NCI-H1048 (cell line): ENCODE measurements around the gene FAM240B.

Source experiments
- DNase-seq: peaks from one replicate; lab custom pipeline; 2025; lab: John Stamatoyannopoulos, UW

The FAM240B gene

DNA sequence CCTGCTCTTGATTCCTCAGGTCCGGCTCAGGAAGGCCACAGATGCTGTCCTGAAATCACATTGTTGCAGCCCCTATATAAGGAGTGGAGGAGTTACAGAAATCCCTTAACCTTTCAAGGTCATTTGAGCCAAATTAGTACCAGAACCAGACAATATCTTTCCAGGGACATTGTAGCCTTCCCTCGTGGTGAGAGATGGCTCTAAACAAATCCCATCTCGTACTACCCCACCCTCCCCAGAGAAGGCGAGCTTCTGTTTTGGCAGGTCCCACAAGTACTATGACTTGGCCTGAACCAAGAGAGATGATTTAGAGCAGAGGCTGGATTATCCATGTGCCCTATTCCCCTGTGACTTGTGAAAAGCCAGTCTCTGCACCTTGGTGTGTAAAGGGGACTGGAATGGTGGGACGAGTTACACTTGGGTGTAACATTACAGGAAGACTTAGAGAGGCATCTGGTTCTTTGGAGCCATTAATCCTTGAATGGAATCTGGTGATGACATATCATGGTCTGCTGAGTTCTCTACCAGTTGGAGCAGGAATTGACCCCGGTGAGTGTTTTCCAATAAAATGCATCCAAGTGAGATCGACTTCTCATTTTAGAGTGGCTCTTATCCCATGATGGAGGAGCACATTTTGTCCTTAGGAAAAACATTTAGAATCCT, at the start of gene FAM240B:
Gene FAM240B, minus strand, starts transcription at position 51 of the 663 bp plus-strand sequence. CDS start 16,134 bp downstream, outside the sequence.
- DNase-seq, result no peak

GRCh38 chr9:38768351-38768761, 48.4 kb upstream of the FAM240B start:
- DNase-seq, result no peak

- no peak for DNase-seq
Observed at GRCh38 chr9:38765101-38765500, 45.2 kb upstream of the FAM240B start.

- no peak for DNase-seq
Observed at GRCh38 chr9:38761999-38762398, 42.1 kb upstream of the FAM240B start.

GRCh38 chr9:38761339-38761738, 41.4 kb upstream of the FAM240B start:
- no peak for DNase-seq

DNA sequence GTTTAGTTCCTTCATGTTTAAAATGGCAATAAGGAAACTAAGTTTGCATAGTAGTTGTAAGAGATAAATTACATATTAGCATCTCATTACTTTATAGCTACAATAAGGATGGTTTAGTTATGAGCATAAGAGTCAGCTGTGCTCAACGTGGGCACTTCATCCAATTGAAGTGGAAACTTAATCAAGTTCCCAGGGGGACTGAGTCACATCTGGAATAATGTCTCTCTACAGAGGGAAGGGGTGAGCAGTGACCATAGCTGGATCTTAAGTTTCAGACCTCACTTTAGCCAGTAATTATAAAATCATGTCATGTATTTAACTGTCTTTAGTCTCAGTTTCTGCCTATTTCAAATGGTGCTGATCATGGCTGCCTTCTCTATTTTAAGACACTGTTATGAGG, 36.8 kb upstream of the FAM240B start:
- DNase-seq, result no peak

GRCh38 chr9:38747941-38748340, 28.0 kb upstream of the FAM240B start:
- DNase-seq, result no peak

- DNase-seq, result no peak
Observed at GRCh38 chr9:38747067-38747466, 27.1 kb upstream of the FAM240B start.

DNA sequence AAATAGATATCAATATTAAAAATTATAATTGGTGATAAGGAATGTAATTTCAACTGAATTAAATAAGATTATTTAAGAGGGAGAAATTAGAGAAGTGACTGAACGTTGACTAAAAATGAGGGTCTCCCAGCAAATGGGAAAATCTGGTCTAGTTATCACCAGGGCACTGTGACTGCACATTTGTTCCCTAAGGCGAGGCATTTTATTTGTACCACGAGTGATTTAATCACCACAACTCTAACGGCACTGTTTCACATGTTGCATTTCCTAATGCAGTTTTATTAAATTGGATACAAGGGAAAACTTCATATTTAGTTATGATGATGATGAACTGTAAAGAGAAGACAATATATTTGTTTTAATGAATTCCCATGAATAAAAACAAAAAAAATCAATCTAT, 26.4 kb upstream of the FAM240B start:
- DNase-seq, result no peak

DNA sequence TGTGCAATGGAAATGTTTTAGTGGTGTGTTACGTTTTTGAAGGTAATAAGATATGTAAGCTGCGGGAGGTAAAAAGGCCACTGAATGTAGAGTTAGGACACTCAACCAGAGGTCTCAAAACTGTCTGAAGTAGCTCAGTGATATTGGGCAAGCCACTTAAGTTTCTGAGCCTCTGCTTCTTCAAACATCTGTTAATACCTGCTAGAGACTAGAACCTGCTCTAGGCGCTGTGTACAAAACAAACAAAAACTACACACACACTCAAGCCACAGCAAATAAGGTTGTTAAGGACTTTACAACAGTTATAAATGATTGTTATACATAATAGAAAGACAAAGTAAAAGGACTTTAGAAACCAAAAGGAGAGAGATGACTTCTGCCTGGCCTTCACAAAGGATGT, 24.6 kb upstream of the FAM240B start:
- DNase-seq, result no peak

- DNase-seq, result no peak
Observed at GRCh38 chr9:38737246-38737645, 17.3 kb upstream of the FAM240B start.

- DNase-seq, result no peak
Observed at GRCh38 chr9:38734831-38735230, 14.9 kb upstream of the FAM240B start.

GRCh38 chr9:38733503-38733902, 13.6 kb upstream of the FAM240B start:
- DNase-seq, result no peak

DNA sequence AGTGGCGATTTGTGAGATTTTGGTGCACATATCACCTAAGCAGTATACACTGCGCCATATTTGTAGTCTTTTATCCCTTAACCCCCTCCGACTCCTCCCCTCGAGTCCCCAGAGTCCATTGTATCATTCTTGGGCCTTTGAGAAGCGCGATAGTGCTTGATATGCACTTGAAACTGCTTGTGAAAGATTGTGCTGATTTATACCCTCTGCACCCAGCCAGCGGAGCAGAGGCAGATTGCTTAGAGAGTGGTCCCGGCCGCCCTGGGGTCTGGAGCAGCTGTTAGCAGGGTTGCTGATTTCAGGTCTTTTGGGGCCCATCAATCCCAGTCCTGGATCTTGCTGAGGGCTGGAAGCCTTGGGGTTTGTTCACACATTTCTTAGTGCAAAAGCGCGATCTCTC, 13.0 kb upstream of the FAM240B start:
- no peak for DNase-seq

DNA sequence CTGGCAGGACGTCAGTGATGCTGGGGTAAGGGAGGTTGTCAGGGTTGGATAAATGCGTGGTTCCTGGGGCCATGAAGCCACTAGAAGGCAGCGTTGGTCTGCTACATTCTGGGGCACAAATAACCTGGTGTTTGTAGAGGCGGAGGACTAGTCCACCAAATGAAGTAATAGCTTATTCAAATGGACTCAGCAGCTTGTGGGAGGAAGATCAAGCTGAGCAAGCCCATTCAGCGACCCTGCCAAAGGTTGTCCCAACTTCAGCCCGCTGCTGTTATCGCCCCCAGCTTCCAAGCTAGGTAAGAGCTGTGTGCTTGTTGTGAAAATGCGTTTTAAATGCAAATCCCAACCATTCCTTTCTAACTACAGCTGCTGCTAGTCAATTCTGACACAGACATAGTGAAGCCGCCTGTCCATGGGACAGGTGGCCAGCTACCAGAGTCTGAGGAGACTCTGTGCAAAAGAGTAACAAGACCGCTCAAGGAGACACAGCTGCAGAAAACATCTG, 7.6 kb upstream of the FAM240B start:
- DNase-seq, result no peak

DNA sequence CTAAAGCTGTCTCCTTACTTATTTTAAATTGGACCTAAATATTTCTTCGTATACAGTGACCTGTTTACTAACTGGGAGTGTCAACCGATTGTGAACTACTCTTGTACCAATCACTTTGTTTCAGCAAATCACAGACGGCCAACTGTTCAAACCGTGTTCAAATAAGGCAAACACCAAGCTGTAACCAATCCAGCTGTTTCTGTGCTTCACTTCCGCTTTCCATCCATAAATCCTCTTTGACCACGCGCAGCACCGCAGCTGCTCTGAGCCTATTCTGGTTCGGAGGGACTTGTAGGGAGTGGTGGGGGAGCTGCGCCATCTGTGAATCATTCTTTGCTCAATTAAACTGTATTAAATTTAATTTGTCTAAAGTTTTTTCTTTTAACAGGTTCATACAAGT, 4.8 kb upstream of the FAM240B start:
- DNase-seq, result no peak

- DNase-seq, result no peak
Observed at GRCh38 chr9:38718148-38718547, 1.8 kb downstream of the FAM240B start.

- no peak for DNase-seq
Observed at GRCh38 chr9:38715684-38716083, 4.2 kb downstream of the FAM240B start.

DNA sequence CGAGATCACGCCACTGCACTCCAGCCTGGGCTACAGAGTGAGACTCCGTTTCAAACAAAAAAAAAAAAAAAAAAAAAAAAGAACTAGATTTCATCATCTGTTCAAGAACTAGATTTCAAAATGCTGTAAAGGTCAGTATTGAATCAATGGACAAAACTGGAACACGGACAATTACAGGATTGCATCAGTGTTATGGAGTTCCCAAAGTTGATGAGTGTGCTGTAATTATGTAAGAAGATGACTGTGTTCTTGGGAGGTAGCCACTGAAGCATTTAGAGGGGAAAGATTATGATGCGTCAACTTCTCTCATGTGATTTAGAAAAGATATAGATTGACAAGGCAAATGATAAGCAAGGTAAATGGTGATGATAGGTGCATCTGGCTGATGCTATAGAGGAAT, 6.5 kb downstream of the FAM240B start:
- DNase-seq, result no peak

DNA sequence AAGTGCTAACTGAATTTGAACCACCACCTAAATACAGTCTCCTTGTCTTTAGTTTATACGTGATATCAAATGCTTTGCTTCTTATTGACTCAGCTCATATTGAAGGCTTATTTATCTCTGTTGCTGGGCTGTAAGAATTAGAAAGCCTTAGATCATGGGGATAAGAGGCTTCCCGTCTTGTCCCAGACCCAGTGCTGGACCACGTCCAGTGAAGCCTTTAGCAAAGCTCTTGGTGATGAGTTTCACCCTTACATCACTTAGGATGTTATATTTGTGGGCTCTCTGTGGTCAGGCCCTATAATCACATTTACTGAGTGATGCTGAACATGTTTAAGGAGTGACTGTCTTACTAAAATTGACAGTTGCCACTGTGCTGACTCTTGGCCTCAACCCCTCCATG, 11.2 kb downstream of the FAM240B start:
- DNase-seq, result no peak

DNA sequence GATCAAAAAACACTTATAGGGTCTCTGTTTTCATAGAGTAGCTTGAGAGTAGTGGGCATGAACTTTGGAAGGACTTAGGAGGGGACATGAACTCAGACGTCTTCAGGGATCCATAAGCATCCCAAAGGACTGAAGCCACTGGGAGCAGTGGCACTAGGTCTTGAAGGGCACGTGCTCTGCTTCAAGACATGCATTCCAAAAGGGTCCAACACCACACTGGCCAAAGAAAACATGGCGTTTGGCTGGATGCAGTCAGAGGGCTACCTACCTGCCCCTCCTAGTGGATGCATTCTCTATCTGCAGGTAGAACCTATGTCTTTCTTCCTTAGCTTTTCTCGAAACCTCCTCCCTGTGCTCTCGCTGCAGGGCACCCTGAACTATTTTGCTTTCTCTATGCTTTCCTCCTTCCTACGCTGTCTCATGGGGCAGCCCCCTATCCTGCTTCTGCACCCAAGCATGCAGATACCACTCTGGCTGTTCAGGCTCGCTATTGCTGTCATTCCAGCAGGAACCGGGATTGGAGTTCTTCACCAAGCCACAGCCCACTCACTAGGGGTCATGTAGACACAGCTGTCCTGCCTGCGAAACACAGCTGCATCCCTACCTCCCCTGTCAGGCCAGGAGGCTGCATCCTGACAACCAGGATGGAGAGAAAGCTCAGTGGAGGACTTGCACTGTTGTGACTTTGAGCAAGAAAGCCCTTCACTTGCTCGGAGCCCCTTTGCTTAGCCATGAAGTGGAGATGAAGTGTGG, 11.9 kb downstream of the FAM240B start:
- no peak for DNase-seq

DNA sequence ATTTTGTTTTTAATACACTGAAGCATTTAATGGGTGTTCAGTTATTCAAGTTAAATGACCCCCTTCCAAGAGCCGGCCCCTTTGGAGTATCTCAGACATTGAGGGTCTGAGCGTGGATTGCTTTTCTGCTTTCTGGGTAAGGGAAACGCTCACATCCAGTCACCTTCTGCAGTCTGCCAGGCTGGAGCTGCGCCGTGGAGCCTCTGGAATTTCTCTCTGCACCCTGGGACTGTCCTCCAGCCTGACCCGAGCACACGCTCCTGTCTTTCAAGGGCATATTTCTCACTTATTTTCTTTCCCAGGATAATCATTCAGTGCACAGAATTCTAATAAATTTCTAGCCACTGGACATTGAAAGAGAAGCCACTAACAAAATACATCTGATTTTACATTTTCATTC, 13.4 kb downstream of the FAM240B start:
- DNase-seq, result no peak

DNA sequence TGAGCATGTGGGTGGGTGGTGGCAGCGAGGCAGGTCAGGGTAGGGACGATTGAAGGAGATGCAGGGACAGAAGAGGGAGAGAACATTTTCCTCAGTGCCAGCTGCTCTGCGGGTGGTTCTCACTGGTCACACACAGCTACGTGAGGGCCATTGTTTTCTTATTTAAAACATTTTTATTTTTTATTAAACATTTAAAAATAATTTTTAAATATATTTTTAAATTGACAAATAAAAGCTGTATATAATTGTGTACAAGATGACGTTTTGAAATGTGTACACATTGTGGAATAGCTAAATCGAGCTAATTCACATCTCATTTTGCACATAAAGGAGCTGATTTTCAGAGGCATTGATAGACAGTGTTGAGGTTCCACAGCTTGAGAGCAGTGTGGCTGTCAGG, 14.0 kb downstream of the FAM240B start:
- DNase-seq, result no peak

- DNase-seq, result no peak
Observed at GRCh38 chr9:38700695-38701094, 19.2 kb downstream of the FAM240B start.
